Fibroblast of skin of back (primary cell): Measurements from ENCODE around the gene BRIP1.
A peak's percentile ranks its signal among the peaks of the same experiment; 100 is the strongest.
"Not testable (repeated sequence)": the region's sequence is repeated elsewhere in the genome, so short reads cannot be mapped to it uniquely, and the experiment has no call there.

Experiments
- DNase-seq: peaks from one replicate; pipeline ENCODE4 v3.0.0-alpha.2; 2013

Gene BRIP1

GRCh38 chr17:61694095-61694494 is 169.2 kb downstream of the BRIP1 start:
- DNase-seq: no peak

GRCh38 chr17:61689610-61690180 is 173.6 kb downstream of the BRIP1 start:
- DNase-seq: peak; percentile 60

GRCh38 chr17:61687769-61688168 is 175.6 kb downstream of the BRIP1 start:
- no peak for DNase-seq

DNA sequence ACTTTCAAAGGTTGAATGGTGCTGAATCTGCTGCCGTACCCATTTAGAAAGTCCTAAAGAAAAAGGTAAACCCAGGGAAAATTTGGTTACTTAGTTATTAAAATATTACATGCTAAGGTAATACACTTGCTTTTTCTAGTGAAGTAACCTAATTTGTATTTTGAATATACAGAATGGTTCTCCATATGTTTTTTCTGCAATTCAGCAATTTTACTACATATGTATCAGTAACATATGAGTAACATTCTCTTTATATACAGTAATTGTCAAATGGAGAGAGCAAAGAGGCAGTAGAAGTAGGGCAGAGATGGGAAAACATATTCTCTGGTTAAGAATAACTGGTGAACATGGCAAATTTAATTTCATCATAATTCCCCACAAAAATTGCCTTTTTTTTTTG is 177.2 kb downstream of the BRIP1 start:
- DNase-seq: no peak

DNA sequence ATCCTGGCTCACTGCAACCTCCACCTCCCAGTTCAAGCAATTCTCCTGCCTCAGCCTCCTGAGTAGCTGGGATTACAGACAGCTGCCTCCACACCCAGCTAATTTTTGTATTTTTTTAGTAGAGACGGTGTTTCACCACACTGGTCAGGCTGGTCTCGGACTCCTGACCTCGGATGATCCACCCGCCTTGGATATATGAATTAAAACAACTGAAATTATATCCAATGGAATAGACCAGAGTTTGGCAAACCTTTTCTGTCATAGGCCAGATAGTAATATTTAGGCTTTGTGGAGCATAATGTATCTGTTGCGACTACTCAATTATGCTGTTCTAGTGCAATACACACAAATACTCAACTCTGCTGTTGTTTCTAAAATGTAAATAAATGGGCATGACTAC is 178.5 kb downstream of the BRIP1 start:
- no peak for DNase-seq

- DNase-seq: no peak
Observed at GRCh38 chr17:61684172-61684571, 179.2 kb downstream of the BRIP1 start.

GRCh38 chr17:61683466-61683865 is 179.9 kb downstream of the BRIP1 start:
- no peak for DNase-seq

- no peak for DNase-seq
Observed at GRCh38 chr17:61680921-61681320, 182.4 kb downstream of the BRIP1 start.

GRCh38 chr17:61678339-61678738 is 185.0 kb downstream of the BRIP1 start:
- no peak for DNase-seq

GRCh38 chr17:61677150-61677811 is 186.0 kb downstream of the BRIP1 start:
- DNase-seq: not testable (repeated sequence)

DNA sequence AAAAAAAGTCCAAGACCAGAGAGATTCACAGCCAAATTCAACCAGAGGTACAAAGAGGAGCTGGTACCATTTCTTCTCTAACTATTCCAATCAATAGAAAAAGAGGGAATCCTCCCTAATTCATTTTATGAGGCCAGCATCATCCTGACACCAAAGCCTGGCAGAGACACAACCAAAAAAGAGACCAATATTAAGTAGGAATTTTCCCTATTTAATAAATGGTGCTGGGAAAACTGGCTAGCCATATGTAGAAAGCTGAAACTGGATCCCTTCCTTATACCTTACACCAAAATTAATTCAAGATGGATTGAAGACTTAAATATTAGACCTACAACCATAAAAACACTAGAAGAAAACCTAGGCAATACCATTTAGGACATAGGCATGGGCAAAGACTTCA is 186.8 kb downstream of the BRIP1 start:
- not testable (repeated sequence) for DNase-seq

GRCh38 chr17:61674609-61675008 is 188.7 kb downstream of the BRIP1 start:
- not testable (repeated sequence) for DNase-seq

DNA sequence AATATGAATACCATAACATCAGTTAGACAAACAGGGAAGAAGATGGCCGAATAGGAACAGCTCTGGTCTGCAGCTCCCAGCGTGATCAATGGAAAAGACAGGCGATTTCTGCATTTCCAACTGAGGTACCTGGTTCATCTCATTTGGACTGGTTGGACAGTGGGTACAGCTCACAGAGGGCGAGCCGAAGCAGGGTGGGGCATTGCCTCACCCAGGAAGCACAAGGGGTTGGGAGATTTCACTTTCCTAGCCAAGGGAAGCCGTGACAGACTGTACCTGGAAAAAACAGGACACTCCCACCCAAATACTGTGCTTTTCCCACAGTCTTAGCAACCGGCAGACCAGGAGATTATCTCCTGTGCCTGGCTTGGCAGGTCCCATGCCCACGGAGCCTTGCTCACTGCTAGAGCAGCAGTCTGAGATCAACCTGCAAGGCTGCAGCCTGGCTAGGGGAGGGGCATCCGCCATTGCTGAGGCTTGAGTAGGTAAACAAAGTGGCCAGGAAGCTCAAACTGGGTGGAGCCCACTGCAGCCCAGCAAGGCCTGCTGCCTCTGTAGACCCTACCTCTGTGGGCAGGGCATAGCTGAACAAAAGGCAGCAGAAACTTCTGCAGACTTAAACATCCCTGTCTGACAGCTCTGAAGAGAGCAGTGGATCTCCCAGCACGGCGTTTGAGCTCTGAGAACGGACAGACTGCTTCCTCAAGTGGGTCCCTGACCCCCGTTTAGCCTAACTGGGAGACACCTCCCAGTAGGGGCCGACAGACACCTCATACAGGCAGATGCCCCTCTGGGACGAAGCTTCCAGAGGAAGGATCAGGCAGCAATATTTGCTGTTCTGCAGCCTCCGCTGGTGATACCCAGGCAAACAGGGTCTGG is 190.1 kb downstream of the BRIP1 start:
- not testable (repeated sequence) for DNase-seq

- no peak for DNase-seq
Observed at GRCh38 chr17:61672140-61672539, 191.2 kb downstream of the BRIP1 start.

GRCh38 chr17:61670691-61671090 is 192.6 kb downstream of the BRIP1 start:
- DNase-seq: no peak

DNA sequence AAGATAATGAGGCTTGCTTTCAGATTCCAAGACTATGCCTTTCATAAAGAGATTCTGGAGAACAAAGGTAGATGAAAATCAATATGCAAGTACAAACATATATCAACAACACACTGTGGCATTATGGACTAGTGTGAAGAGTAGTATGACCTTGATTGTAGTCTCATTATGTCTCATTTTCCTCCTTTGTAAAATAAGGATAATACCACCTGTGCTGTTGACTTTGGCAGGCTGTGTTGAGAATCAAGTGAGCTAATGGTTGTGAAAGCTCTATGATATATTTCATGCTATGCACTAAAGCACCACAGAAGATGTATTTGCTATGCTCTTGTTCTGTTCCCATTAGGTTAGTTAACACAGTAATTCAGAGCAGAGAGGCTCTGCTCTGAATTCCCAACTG is 193.8 kb downstream of the BRIP1 start:
- no peak for DNase-seq

DNA sequence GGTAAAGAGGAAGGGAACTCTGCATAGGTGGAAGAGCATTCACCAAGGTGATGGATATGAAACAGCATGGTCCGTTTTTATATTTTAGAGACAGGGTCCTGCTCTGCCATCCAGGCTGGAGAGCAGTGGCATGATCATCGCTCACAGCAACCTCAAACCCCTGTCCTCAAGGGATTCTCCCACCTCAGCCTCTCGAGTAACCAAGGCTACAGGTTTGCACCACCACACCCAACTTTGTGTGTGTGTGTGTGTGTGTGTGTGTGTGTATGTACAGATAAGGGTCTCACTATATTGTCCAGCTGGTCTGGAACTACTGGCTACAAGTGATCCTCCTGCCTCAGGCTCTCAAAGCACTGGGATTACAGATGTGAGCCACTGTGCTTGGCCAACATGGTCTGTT is 194.8 kb downstream of the BRIP1 start:
- DNase-seq: no peak

- DNase-seq: not testable (repeated sequence)
Observed at GRCh38 chr17:61666406-61667088, 196.8 kb downstream of the BRIP1 start.

- no peak for DNase-seq
Observed at GRCh38 chr17:61663310-61663709, 200.0 kb downstream of the BRIP1 start.

- peak; percentile 59 for DNase-seq
Observed at GRCh38 chr17:61662741-61663140, 200.6 kb downstream of the BRIP1 start.

GRCh38 chr17:61662186-61662585 is 201.1 kb downstream of the BRIP1 start:
- no peak for DNase-seq

- DNase-seq: no peak
Observed at GRCh38 chr17:61660746-61661485, 202.4 kb downstream of the BRIP1 start.
